Left ventricle myocardium inferior (tissue), 1 donor: ENCODE results near the gene CABLES2. TPM values are rescaled to one million over a fixed set of nuclear protein-coding genes. Genes with fewer than 3 reads are reported as not detected.

Source experiments
- DNase-seq: peaks from one replicate; pipeline ENCODE4 v3.0.0-alpha.2; 2020
- H3K27ac ChIP-seq: fragments of 200-600 bp; replicated peaks from 2 replicates; pipeline ENCODE4 v1.8.0; 2021
- H3K27me3 ChIP-seq: fragments of 200-600 bp; 2 replicates; pipeline ENCODE4 v1.8.0; 2021; ENCODE audit warnings: low read depth
- H3K36me3 ChIP-seq: fragments of 200-600 bp; 2 replicates; pipeline ENCODE4 v1.8.0; 2021
- H3K4me1 ChIP-seq: fragments of 200-600 bp; 2 replicates; pipeline ENCODE4 v1.8.0; 2021
- H3K4me3 ChIP-seq: fragments of 200-600 bp; 2 replicates; pipeline ENCODE4 v1.8.0; 2021; ENCODE audit warnings: mild to moderate bottlenecking, moderate library complexity
- H3K9me3 ChIP-seq: fragments of 200-600 bp; replicated peaks from 2 replicates; pipeline ENCODE4 v1.8.0; 2021
- CTCF ChIP-seq: fragments of 200-600 bp; IDR thresholded peaks from 2 replicates; pipeline ENCODE4 v1.8.0; 2021; ENCODE audit warnings: antibody characterized with exemption, mild to moderate bottlenecking, borderline replicate concordance
- intact Hi-C: fragments of 100-400 bp; cut with micrococcal nuclease; formaldehyde crosslinking; loops from one replicate; pipeline ENCODE4 v1.11.0; 2022
- total RNA-seq: library from RNA; stranded (reverse); fragmentation: NEBNext Ultra II Directional; extraction: Animal tissue kit (Norgen Biotek cat#: 25700); gene quantifications from one replicate; pipeline ENCODE4 v1.2.1, GENCODE V29; 2021
- donor health status: DM: no; HTN: yes; CAD: no; lungs with severe emphysema.

Gene CABLES2
- total RNA-seq, 1 donor from 2014 or later = 12.0 TPM

- peaks cover 75% of the 10 kb centered on the region for H3K4me1 ChIP-seq
- peak overlapping the region; percentile 98 for H3K4me3 ChIP-seq
- H3K36me3 ChIP-seq = no peaks in the 10 kb centered on the region
- DNase-seq = no peak
- intact Hi-C loops = no loop called here
- H3K9me3 ChIP-seq = no peaks in the 10 kb centered on the region
- H3K27me3 ChIP-seq = no peaks in the 10 kb centered on the region
- peak overlapping the region; percentile 97 for H3K27ac ChIP-seq
- no peak for TF ChIP-seq CTCF
These were observed 38.6 kb downstream of the CABLES2 start for GRCh38 chr20:62368392-62368975.

GRCh38 chr20:62367633-62368391, 39.3 kb downstream of the CABLES2 start:
- Histone ChIP-seq H3K9me3 (no peaks in the 10 kb centered on the region), H3K27ac (peak overlapping the region; percentile 97), H3K27me3 (no peaks in the 10 kb centered on the region), H3K4me1 (peaks cover 82% of the 10 kb centered on the region), H3K36me3 (no peaks in the 10 kb centered on the region), H3K4me3 (peak overlapping the region; percentile 98)
- TF ChIP-seq CTCF = no peak
- DNase-seq = no peak
- intact Hi-C loops = no loop called here

- H3K9me3 ChIP-seq = no peaks in the 10 kb centered on the region
- H3K27ac ChIP-seq = peak within 1 kb of the TSS; percentile 97
- peak within 1 kb of the TSS; percentile 98 for H3K4me3 ChIP-seq
- peak; percentile 72 for DNase-seq
- H3K27me3 ChIP-seq = no peaks in the 10 kb centered on the region
- intact Hi-C loops = no loop called here
- peaks cover under 1% of the 10 kb centered on the region for H3K36me3 ChIP-seq
- H3K4me1 ChIP-seq = peaks cover 88% of the 10 kb centered on the region
- TF ChIP-seq CTCF = peak; percentile 9
These were observed 39.9 kb downstream of the CABLES2 start, which contains the start of gene LAMA5 for GRCh38 chr20:62367136-62367632. LAMA5 (minus strand) TSS chr20:62367312; CDS start chr20:62367245, 67 bp downstream.

- H3K27ac ChIP-seq = peak overlapping the region; percentile 97
- TF ChIP-seq CTCF = no peak
- H3K36me3 ChIP-seq = peaks cover 7% of the 10 kb centered on the region
- H3K4me3 ChIP-seq = peak overlapping the region; percentile 98
- H3K27me3 ChIP-seq = no peaks in the 10 kb centered on the region
- H3K4me1 ChIP-seq = peaks cover 95% of the 10 kb centered on the region
- no peaks in the 10 kb centered on the region for H3K9me3 ChIP-seq
- DNase-seq = peak; percentile 47
- intact Hi-C loops = no loop called here
These were observed 40.5 kb downstream of the CABLES2 start for GRCh38 chr20:62366370-62367135.

- Histone ChIP-seq H3K4me3 (peak overlapping the region; percentile 98), H3K4me1 (peaks cover 97% of the 10 kb centered on the region), H3K9me3 (no peaks in the 10 kb centered on the region), H3K36me3 (peaks cover 8% of the 10 kb centered on the region), H3K27ac (peak overlapping the region; percentile 97), H3K27me3 (no peaks in the 10 kb centered on the region)
- peak; percentile 42 for DNase-seq
- no peak for TF ChIP-seq CTCF
- intact Hi-C loops = no loop called here
These were observed 41.2 kb downstream of the CABLES2 start for GRCh38 chr20:62365814-62366369.
